IMR-90 (cell line): Measurements from ENCODE around the gene SHC2. TPM values are rescaled to one million over a fixed set of nuclear protein-coding genes. Genes with fewer than 3 reads are reported as not detected.

Experiments
- ATAC-seq: fragments of 200-7000 bp; cut with Tn5 transposase; 2 replicates; pipeline ENCODE4 v1.9.1; 2020; ENCODE audit warnings: low read depth, mild to moderate bottlenecking, moderate library complexity
- BruUV-seq: library from RNA; stranded (reverse); fragments of 400-500 nt; replicated peaks from 2 replicates; lab custom pipeline; 2021; lab: Mats Ljungman, UMichigan
- CTCF ChIA-PET: fragments of 300-600 bp; formaldehyde crosslinking; extraction: SDS; loops from one replicate; lab custom pipeline; 2021; ENCODE audit warnings: antibody characterized with exemption; lab: Yijun Ruan, JAX
- POLR2A ChIA-PET: fragments of 300-600 bp; sonication (Branson Sonifier 250); formaldehyde crosslinking; loops from one replicate; lab custom pipeline; 2022; ENCODE audit warnings: antibody characterized with exemption; ENCODE audit not compliant: unreplicated experiment; lab: Charles Lee
- DNase-seq: peaks from one replicate; pipeline ENCODE4 v3.0.0; 2013
- H2AFZ ChIP-seq: replicated peaks from 2 replicates; pipeline ENCODE3; 2013; ENCODE audit warnings: low read length, mild to moderate bottlenecking; ENCODE audit not compliant: poor library complexity
- H2AK5ac ChIP-seq: 2 replicates; pipeline ENCODE4 v1.6.1; 2013; ENCODE audit warnings: low read depth, low read length, inconsistent platforms
- H2AK9ac ChIP-seq: replicated peaks from 2 replicates; pipeline ENCODE3; 2013; ENCODE audit warnings: mild to moderate bottlenecking, low read depth, low read length, moderate library complexity; ENCODE audit not compliant: poor library complexity
- H2BK120ac ChIP-seq: 2 replicates; pipeline ENCODE4 v1.6.1; 2013; ENCODE audit warnings: low read depth, low read length, inconsistent platforms
- H2BK15ac ChIP-seq: 3 replicates; pipeline ENCODE4 v1.6.1; 2013; ENCODE audit warnings: low read depth, low read length, inconsistent platforms
- H2BK20ac ChIP-seq: 2 replicates; pipeline ENCODE4 v1.6.1; 2013; ENCODE audit warnings: low read depth, mild to moderate bottlenecking, inconsistent platforms, low read length, moderate library complexity
- H2BK5ac ChIP-seq: 2 replicates; pipeline ENCODE4 v1.6.1; 2013; ENCODE audit warnings: mild to moderate bottlenecking, low read depth, low read length, inconsistent platforms; ENCODE audit not compliant: poor library complexity, severe bottlenecking
- H3K14ac ChIP-seq: replicated peaks from 2 replicates; pipeline ENCODE4 v1.6.1; 2013; ENCODE audit warnings: low read depth, low read length, inconsistent platforms
- H3K18ac ChIP-seq: 2 replicates; pipeline ENCODE4 v1.6.1; 2013; ENCODE audit warnings: low read depth, low read length, control low read depth
- H3K23ac ChIP-seq: 2 replicates; pipeline ENCODE4 v1.6.1; 2013; ENCODE audit warnings: low read depth, low read length, inconsistent platforms
- H3K27ac ChIP-seq: 2 replicates; pipeline ENCODE4 v1.5.1; 2013; ENCODE audit warnings: mild to moderate bottlenecking, control low read depth, low read length; ENCODE audit not compliant: insufficient read depth
- H3K27me3 ChIP-seq: 2 replicates; pipeline ENCODE4 v1.6.1; 2013; ENCODE audit warnings: low read length; ENCODE audit not compliant: control insufficient read depth, insufficient read depth
- H3K36me3 ChIP-seq: 2 replicates; pipeline ENCODE4 v1.6.1; 2013; ENCODE audit warnings: low read length, mixed read lengths; ENCODE audit not compliant: control insufficient read depth, insufficient read depth
- H3K4ac ChIP-seq: 2 replicates; pipeline ENCODE4 v1.6.1; 2013; ENCODE audit warnings: low read depth, low read length, inconsistent platforms
- H3K4me1 ChIP-seq: 2 replicates; pipeline ENCODE4 v1.6.1; 2013; ENCODE audit warnings: low read length, mixed read lengths; ENCODE audit not compliant: control insufficient read depth, insufficient read depth
- H3K4me2 ChIP-seq: 2 replicates; pipeline ENCODE4 v1.6.1; 2013; ENCODE audit warnings: low read depth, mild to moderate bottlenecking, control low read depth, low read length, moderate library complexity
- H3K4me3 ChIP-seq: 2 replicates; pipeline ENCODE4 v1.5.1; 2013; ENCODE audit warnings: low read depth, mild to moderate bottlenecking, control low read depth, low read length, moderate library complexity; ENCODE audit not compliant: insufficient read depth
- H3K56ac ChIP-seq: 2 replicates; pipeline ENCODE4 v1.6.1; 2013; ENCODE audit warnings: low read length, inconsistent platforms; ENCODE audit not compliant: insufficient read depth; ENCODE audit errors: extremely low read depth
- H3K79me1 ChIP-seq, 2 experiments: 2 replicates each; pipeline ENCODE4 v1.6.1; 2013; ENCODE audit warnings: low read length in 2 of 2, inconsistent platforms in 1 of 2, low read depth in 1 of 2
- H3K9ac ChIP-seq: 2 replicates; pipeline ENCODE4 v1.6.1; 2013; ENCODE audit warnings: low read depth, low read length, control low read depth
- H3K9me1 ChIP-seq: 2 replicates; pipeline ENCODE4 v1.6.1; 2013; ENCODE audit warnings: low read length, inconsistent platforms; ENCODE audit not compliant: insufficient read depth
- H3K9me3 ChIP-seq: 2 replicates; pipeline ENCODE4 v1.6.1; 2013; ENCODE audit warnings: low read length; ENCODE audit not compliant: control insufficient read depth, insufficient read depth
- H4K20me1 ChIP-seq: 2 replicates; pipeline ENCODE4 v1.6.1; 2013; ENCODE audit warnings: low read length, inconsistent platforms; ENCODE audit not compliant: insufficient read depth
- H4K5ac ChIP-seq: 2 replicates; pipeline ENCODE4 v1.6.1; 2013; ENCODE audit warnings: mild to moderate bottlenecking, low read depth, low read length, control low read depth
- H4K8ac ChIP-seq, 2 experiments: 2 replicates each; pipeline ENCODE4 v1.6.1; 2013; ENCODE audit warnings: low read depth in 2 of 2, low read length in 2 of 2, control low read depth in 1 of 2, inconsistent platforms in 1 of 2
- H4K91ac ChIP-seq: 2 replicates; pipeline ENCODE4 v1.6.1; 2013; ENCODE audit warnings: low read depth, low read length, inconsistent platforms; ENCODE audit not compliant: insufficient read depth
- CEBPB ChIP-seq: IDR thresholded peaks from 2 replicates; pipeline ENCODE4 v1.6.1; 2012; ENCODE audit warnings: low read depth, low read length, improper control_type of control experiment
- CHD1 ChIP-seq: IDR thresholded peaks from 2 replicates; pipeline ENCODE4 v1.6.1; 2012; ENCODE audit warnings: low read depth, low read length, improper control_type of control experiment
- RFX5 ChIP-seq: IDR thresholded peaks from 2 replicates; pipeline ENCODE4 v1.8.0; 2012; ENCODE audit warnings: low read depth, mild to moderate bottlenecking, low read length, moderate library complexity
- WGBS, 2 experiments: methylation state at CpG; one replicate each; pipeline versions ENCODE4 v1.1.5 to v1.1.7; 2013; ENCODE audit warnings: missing lambda C conversion rate in 2 of 2; ENCODE audit not compliant: insufficient read length in 1 of 2; ENCODE audit errors: extremely low coverage in 2 of 2; 5-methylcytosine and 5-hydroxymethylcytosine counted together
- dilution Hi-C: fragments of 300-500 bp; cut with HindIII; formaldehyde crosslinking; loops from one replicate; pipeline ENCODE4 v1.14.3; 2018; ENCODE audit warnings: low sequenced_read_pairs; ENCODE audit not compliant: unreplicated experiment
- in situ Hi-C: fragments of 300-500 bp; cut with MboI; formaldehyde crosslinking; loops from 3 replicates; pipeline ENCODE4 v1.14.3; 2019; ENCODE audit warnings: low sequenced_read_pairs, inconsistent platforms, mixed read lengths
- intact Hi-C: fragments of 100-400 bp; cut with micrococcal nuclease; formaldehyde crosslinking; loops from 2 replicates; pipeline ENCODE4 v1.10.0; 2022
- polyA plus RNA-seq, 3 experiments: library from polyadenylated mRNA; depleted of rRNA; stranded (reverse); fragments of >200 nt; gene quantifications; 2 replicates each; pipeline ENCODE4 v1.2.3, GENCODE V29; 2012; ENCODE audit warnings: low replicate concordance in 1 of 3
- total RNA-seq: library from RNA; depleted of rRNA; stranded (reverse); fragments of >200 nt; gene quantifications from 2 replicates; pipeline ENCODE4 v1.2.3, GENCODE V29; 2012
- TF ChIP-seq, protein P1 (sequence below): conservative IDR thresholded peaks from 2 replicates; pipeline ENCODE4 v1.5.1; 2012; ENCODE audit warnings: mild to moderate bottlenecking, low read depth, low read length, improper control_type of control experiment

The SHC2 gene
- total and polyA plus RNA-seq, 2 of the 4 experiments (the other 2 are of a cell fraction) = 0.68 TPM; not detected in 1

DNA sequence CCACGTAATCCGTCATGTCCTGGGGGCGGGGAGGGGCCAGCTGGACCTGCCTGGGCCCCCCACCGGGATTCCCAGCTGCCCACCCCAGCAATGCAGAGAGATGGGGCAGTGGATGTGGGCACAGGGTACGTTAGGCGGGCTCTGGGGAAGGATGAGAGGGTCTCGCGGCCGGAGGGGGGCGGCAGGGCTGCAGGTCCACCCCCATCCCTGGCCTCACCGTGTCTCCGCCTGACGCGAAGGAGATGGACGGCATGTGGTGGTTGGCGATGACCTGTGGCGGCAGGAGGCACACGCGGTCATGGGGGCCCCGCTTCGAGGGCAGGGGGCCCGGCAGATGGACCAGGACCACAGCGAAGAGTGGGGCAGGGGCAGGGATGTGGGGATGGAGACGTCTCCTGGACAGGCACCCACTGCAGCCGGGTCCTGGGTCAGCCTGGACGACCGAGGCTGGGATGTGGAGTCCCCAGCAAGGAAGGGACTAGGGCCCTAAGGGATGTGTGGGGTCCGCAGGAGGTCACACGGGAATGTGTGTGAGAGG is 24.4 kb downstream of the SHC2 start:
- intact Hi-C loops = no loop called here
- Histone ChIP-seq H2AK5ac (no peak overlapping the region), H3K4me2 (no peak overlapping the region), H3K14ac (no peak overlapping the region), H4K5ac (no peak overlapping the region), H2BK120ac (no peak overlapping the region), H3K9me1 (no peaks in the 10 kb centered on the region), H3K9ac (no peak overlapping the region), H3K56ac (no peak overlapping the region), H2BK20ac (no peak overlapping the region), H3K27ac (no peak overlapping the region), H2AFZ (no peak overlapping the region), H3K27me3 (no peaks in the 10 kb centered on the region; the same call in 1 of the 2 replicates), H3K36me3 (no peaks in the 10 kb centered on the region), H2BK15ac (no peak overlapping the region), H3K23ac (no peak overlapping the region), H4K20me1 (no peaks in the 10 kb centered on the region), H3K4ac (no peak overlapping the region), H3K4me1 (no peaks in the 10 kb centered on the region), H2BK5ac (no peak overlapping the region), H2AK9ac (no peak overlapping the region), H4K91ac (no peak overlapping the region), H3K18ac (no peak overlapping the region), H3K9me3 (peaks cover 10% of the 10 kb centered on the region), H3K79me1 (no peaks in the 10 kb centered on the region), H3K4me3 (no peak overlapping the region), H4K8ac (no peak overlapping the region)
- in situ Hi-C loops = no loop called here
- dilution Hi-C loops = no loop called here
- BruUV-seq = no TSS peak
- TF ChIP-seq, protein P1, sequence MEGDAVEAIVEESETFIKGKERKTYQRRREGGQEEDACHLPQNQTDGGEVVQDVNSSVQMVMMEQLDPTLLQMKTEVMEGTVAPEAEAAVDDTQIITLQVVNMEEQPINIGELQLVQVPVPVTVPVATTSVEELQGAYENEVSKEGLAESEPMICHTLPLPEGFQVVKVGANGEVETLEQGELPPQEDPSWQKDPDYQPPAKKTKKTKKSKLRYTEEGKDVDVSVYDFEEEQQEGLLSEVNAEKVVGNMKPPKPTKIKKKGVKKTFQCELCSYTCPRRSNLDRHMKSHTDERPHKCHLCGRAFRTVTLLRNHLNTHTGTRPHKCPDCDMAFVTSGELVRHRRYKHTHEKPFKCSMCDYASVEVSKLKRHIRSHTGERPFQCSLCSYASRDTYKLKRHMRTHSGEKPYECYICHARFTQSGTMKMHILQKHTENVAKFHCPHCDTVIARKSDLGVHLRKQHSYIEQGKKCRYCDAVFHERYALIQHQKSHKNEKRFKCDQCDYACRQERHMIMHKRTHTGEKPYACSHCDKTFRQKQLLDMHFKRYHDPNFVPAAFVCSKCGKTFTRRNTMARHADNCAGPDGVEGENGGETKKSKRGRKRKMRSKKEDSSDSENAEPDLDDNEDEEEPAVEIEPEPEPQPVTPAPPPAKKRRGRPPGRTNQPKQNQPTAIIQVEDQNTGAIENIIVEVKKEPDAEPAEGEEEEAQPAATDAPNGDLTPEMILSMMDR = no peak
- TF ChIP-seq CHD1 = no peak
- TF ChIP-seq CEBPB = no peak
- no peak for TF ChIP-seq RFX5
- CTCF ChIA-PET = no interaction called here
- POLR2A ChIA-PET = no interaction called here
- DNase-seq = no peak
- ATAC-seq = no peak
- 68% methylated on average over 8 of the region's 29 CpGs; no CpG with 5 or more reads in 1 of the 2 experiments for WGBS, 2 experiments
